AG10803 (cell line): ENCODE data around the gene IFI27.
"Not testable (repeated sequence)": the region's sequence is repeated elsewhere in the genome, so short reads cannot be mapped to it uniquely, and the experiment has no call there.

Source experiments
- DNase-seq: peaks from one replicate; pipeline ENCODE4 v3.0.0; 2010; ENCODE audit warnings: low read depth
- H3K4me3 ChIP-seq: 2 replicates; pipeline ENCODE4 v1.5.1; 2011; ENCODE audit warnings: mild to moderate bottlenecking, low read length, control low read depth
- CTCF ChIP-seq: conservative IDR thresholded peaks from 2 replicates; pipeline ENCODE4 v1.5.1; 2011; ENCODE audit warnings: mild to moderate bottlenecking, low read length, control low read depth, inconsistent platforms

IFI27 gene

GRCh38 chr14:94110552-94111181 lies at the start of gene IFI27:
Gene IFI27 (plus strand): TSS chr14:94110736.
- peak; percentile 73 for DNase-seq
- no peak for TF ChIP-seq CTCF
- H3K4me3 ChIP-seq = peak within 1 kb of the TSS; percentile 22

DNA sequence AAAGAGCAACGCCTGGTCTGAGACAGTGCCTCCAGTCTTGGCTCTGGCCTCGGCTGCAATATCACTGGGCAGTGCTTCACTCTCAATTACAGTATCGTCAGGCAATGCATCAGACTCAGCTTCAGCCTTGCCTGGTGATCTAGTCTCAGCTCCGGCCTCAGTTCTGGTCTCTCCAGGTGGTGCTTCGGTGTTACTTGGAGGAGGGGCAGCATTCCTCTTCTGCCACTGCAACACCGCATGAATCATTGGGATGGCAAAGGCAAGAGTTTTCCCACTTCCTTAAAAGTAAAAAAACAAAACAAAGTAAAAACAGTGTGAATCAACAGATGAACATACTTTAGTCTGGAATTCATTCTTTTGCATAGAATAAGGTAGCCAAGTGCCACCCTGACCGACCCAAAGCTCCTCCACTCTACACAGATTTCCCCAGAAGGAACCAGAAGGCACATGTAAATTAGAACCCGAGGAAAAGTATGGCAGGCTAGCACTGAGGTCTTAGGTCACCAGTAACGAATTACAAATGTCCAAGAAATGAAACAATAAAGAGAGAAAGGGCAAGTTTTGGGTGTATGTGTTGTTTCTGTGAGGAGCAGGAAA lies 48.1 kb upstream of the IFI27 start:
- peak; percentile 75 for DNase-seq
- no peak overlapping the region for H3K4me3 ChIP-seq
- no peak for TF ChIP-seq CTCF

DNA sequence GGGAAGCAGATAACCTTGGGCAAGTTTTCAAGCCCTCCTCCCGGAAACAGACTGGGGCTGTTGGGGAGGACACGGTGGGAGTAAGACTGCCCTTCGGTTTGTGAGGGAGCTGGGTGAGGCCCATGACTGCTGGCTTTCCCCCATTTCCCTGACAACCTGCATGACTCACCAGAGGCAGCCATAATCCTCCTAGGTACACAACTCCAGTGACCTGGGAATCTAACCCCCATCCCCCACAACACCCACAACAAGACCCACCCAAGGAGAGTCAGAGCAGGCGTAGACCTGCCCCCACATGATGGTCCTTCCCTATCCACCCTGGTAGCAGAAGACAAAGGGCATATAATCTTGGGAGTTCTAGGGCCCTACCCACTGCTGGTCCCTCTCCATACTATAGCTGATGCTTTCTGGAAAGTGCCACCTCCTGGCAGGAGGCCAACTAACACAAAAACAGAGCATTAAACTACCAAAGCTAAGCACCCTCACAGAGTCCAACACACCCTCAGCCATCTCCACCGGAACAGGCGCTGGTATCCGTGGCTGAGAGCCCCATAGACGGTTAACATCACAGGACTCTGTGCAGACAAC lies 44.4 kb upstream of the IFI27 start:
- no peak for TF ChIP-seq CTCF
- DNase-seq = no peak
- no peak overlapping the region for H3K4me3 ChIP-seq

DNA sequence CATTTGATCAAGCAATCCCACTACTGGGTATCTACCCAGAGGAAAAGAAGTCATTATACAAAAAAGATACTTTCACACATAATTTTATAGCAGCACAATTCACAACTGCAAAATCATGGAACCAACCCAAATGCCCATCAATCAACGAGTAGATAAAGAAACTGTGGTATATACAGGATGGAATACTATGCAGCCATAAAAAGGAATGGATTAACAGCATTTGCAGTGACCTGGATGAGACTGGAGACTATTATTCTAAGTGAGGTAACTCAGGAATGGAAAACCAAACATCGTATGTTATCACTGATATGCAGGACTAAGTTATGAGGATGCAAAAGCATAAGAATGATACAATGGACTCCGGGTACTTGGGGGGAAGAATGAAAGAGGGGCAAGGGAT lies 38.5 kb upstream of the IFI27 start:
- not testable (repeated sequence) for DNase-seq, H3K4me3 ChIP-seq

DNA sequence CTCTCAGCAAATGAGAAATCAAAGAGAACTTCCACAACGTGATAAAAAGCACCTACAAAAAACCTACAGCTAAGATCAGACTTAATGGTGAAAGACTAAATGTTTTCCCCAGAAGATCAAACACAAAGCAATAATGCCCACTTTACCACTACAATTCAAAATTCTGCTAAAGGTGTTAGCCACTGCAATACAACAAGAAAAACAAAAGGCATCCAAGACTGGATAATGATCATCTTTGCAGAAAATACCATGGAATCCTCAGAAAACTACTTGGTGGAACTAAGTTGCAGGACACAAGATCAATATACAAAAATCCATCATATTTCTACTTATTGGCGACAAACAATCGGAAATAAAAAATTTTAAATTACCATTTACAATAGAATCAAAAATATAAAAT lies 36.0 kb upstream of the IFI27 start:
- TF ChIP-seq CTCF = no peak
- no peak for DNase-seq
- no peak overlapping the region for H3K4me3 ChIP-seq

DNA sequence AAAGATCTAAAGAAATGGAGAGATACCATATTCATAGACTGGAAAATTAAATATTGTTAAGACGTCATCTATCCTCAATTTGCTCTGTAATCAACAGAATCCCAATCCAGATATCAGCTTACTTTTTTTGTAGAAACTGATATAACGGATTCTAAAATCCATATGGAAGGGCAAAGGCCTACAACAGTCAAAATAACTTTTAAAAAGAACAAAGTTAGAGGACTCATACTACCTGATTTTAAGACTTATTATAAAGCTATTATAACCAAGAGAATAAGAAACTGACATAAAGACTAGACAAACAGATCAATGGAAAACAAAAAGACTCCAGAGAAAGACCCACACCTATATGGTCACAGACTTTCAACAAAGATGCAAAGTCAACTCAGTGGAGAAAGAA lies 35.5 kb upstream of the IFI27 start:
- no peak overlapping the region for H3K4me3 ChIP-seq
- no peak for TF ChIP-seq CTCF
- DNase-seq = no peak

DNA sequence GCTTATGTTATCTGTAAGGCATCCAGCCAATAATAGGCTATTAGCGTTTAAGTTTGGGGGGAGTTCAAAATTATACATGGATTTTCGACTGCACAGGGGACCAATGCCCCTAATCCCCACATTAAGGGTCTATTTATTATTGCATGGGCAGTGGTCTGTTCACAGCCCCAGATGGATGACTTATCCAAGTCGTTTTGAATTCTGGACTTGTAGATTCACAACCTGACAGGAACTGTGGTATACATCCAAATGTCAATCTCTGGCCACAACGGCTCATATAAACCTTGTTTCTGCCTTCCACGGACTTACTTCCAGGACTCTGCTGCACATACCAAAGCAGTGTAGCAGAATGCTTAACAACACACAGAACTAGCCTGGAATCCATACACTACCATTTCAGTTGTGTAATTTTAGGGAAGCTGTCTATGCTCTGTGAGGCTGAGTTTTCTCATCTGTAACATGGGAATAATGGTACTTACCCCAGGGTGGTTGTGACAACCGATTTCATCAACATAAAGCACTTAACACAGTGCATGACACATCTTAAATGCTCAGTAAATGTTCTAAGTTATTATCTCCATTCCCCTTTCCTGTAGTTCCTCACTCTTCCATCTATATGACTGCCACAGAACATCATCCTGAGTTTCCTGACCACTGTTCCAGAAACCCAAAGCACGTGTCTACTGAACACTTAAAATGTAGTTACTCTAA lies 33.3 kb upstream of the IFI27 start:
- H3K4me3 ChIP-seq = no peak overlapping the region
- no peak for DNase-seq
- no peak for TF ChIP-seq CTCF
